Activated naive CD4-positive, alpha-beta T cell treated with anti-CD3 and anti-CD28 coated beads, Interleukin-2, amount 10 ng/mL, durations not matched to agents 7 days and 5 days (primary cell): ENCODE data around the gene YIPF1.

Source experiments
- CTCF ChIA-PET: fragments of 350-600 bp; sonication (Branson Sonifier 250); formaldehyde crosslinking; loops from one replicate; lab custom pipeline; 2021; ENCODE audit warnings: antibody characterized with exemption; lab: Charles Lee
- DNase-seq: peaks from one replicate; pipeline ENCODE4 v3.0.0-alpha.2; 2020
- H3K27ac Mint-ChIP-seq: one replicate; pipeline ENCODE4 v1.8.0; 2021; ENCODE audit warnings: mild to moderate bottlenecking, moderate library complexity, mixed read lengths
- H3K27me3 Mint-ChIP-seq: one replicate; pipeline ENCODE4 v1.8.0; 2021; ENCODE audit warnings: mild to moderate bottlenecking, mixed read lengths
- H3K36me3 Mint-ChIP-seq: one replicate; pipeline ENCODE4 v1.8.0; 2021; ENCODE audit warnings: mixed read lengths
- H3K4me1 Mint-ChIP-seq: one replicate; pipeline ENCODE4 v1.8.0; 2021; ENCODE audit warnings: mixed read lengths
- H3K4me3 Mint-ChIP-seq: one replicate; pipeline ENCODE4 v1.8.0; 2021; ENCODE audit warnings: mild to moderate bottlenecking, moderate library complexity, mixed read lengths
- H3K9me3 Mint-ChIP-seq: one replicate; pipeline ENCODE4 v1.8.0; 2021; ENCODE audit warnings: mixed read lengths

Gene YIPF1

DNA sequence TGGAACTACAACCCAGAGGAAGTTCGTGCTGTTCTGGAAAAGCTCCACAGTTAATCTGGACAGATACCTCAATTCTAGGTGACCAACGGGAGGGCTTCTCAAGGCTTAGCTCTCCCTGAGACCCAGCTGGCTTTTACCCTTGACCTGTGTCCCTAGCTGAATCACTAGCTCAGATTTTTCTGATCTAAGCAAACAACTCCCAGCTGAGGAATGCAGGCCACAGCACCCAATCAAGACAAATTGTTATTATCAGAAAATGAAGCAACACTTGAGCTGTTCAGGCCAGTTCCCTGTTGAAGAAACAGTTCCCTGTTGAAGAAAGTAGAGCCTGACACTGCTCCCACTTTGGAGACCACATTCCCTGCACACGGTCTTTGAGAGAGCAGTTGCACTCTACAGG is 20.3 kb upstream of the YIPF1 start:
- CTCF ChIA-PET = no interaction called here

GRCh38 chr1:53906121-53906520 is 16.5 kb upstream of the YIPF1 start:
- no peak for DNase-seq
- H3K4me3 Mint-ChIP-seq = no peak overlapping the region
- no peak overlapping the region for H3K27ac Mint-ChIP-seq
- CTCF ChIA-PET = no interaction called here
- peaks cover 4% of the 10 kb centered on the region for H3K4me1 Mint-ChIP-seq
- no peaks in the 10 kb centered on the region for H3K36me3 Mint-ChIP-seq
- H3K9me3 Mint-ChIP-seq = no peaks in the 10 kb centered on the region
- H3K27me3 Mint-ChIP-seq = no peaks in the 10 kb centered on the region

More for the DNA sequence above, 20.3 kb upstream of the YIPF1 start:
- no peak for DNase-seq
- no peaks in the 10 kb centered on the region for H3K9me3 Mint-ChIP-seq
- H3K4me3 Mint-ChIP-seq = no peak overlapping the region
- H3K27me3 Mint-ChIP-seq = no peaks in the 10 kb centered on the region
- peaks cover 6% of the 10 kb centered on the region for H3K36me3 Mint-ChIP-seq
- no peak overlapping the region for H3K27ac Mint-ChIP-seq
- H3K4me1 Mint-ChIP-seq = no peaks in the 10 kb centered on the region

- Mint-ChIP-seq H3K4me3 (no peak overlapping the region), H3K9me3 (no peaks in the 10 kb centered on the region), H3K4me1 (peaks cover 6% of the 10 kb centered on the region), H3K27ac (no peak overlapping the region), H3K27me3 (no peaks in the 10 kb centered on the region), H3K36me3 (no peaks in the 10 kb centered on the region)
- CTCF ChIA-PET = no interaction called here
- DNase-seq = no peak
Observed at GRCh38 chr1:53905509-53905908, 15.9 kb upstream of the YIPF1 start.

- Mint-ChIP-seq H3K4me3 (no peak overlapping the region), H3K4me1 (peaks cover 6% of the 10 kb centered on the region), H3K27ac (no peak overlapping the region), H3K9me3 (no peaks in the 10 kb centered on the region), H3K27me3 (no peaks in the 10 kb centered on the region), H3K36me3 (no peaks in the 10 kb centered on the region)
- DNase-seq = no peak
- CTCF ChIA-PET = no interaction called here
Observed at GRCh38 chr1:53902235-53903138, 12.9 kb upstream of the YIPF1 start.

GRCh38 chr1:53899708-53900107 is 10.1 kb upstream of the YIPF1 start:
- H3K36me3 Mint-ChIP-seq = no peaks in the 10 kb centered on the region
- no peaks in the 10 kb centered on the region for H3K9me3 Mint-ChIP-seq
- CTCF ChIA-PET = interaction anchor here (0.8 to 2.8 kb wide), 3 partner anchors 13 to 40 kb away, joined by 3 to 12 read pairs (median 3); no protein-coding TSS in a partner anchor
- H3K27ac Mint-ChIP-seq = no peak overlapping the region
- H3K27me3 Mint-ChIP-seq = peaks cover 11% of the 10 kb centered on the region
- DNase-seq = no peak
- peaks cover 6% of the 10 kb centered on the region for H3K4me1 Mint-ChIP-seq
- no peak overlapping the region for H3K4me3 Mint-ChIP-seq

DNA sequence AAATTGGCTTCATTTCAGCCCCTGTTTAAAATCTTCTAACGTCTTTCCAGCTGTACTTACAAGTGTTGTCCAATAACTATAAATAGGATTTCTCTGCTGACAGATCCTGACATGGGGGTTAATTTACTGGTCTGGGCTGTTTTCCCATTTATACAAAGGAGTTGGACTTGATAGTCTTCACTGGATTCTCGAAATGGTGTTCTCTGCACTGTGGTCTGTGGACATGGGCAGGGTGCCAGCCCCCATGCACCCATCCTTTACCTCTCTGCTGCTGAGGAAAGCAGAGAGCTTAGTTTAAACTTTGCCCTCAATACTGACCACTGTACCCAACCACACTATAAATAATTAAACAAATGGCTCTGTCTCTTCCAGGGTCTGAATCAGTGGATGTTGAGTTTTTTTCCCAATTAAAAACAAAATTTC is 9.6 kb upstream of the YIPF1 start:
- Mint-ChIP-seq H3K9me3 (no peaks in the 10 kb centered on the region), H3K27ac (no peak overlapping the region), H3K4me3 (no peak overlapping the region), H3K27me3 (peaks cover 11% of the 10 kb centered on the region), H3K4me1 (peaks cover 6% of the 10 kb centered on the region), H3K36me3 (no peaks in the 10 kb centered on the region)
- CTCF ChIA-PET = interaction anchor here (0.8 to 2.8 kb wide), 3 partner anchors 13 to 40 kb away, joined by 3 to 12 read pairs (median 3); no protein-coding TSS in a partner anchor
- DNase-seq = no peak

GRCh38 chr1:53896635-53897229 is 7.1 kb upstream of the YIPF1 start:
- Mint-ChIP-seq H3K36me3 (no peaks in the 10 kb centered on the region), H3K9me3 (no peaks in the 10 kb centered on the region)
- CTCF ChIA-PET = no interaction called here

DNA sequence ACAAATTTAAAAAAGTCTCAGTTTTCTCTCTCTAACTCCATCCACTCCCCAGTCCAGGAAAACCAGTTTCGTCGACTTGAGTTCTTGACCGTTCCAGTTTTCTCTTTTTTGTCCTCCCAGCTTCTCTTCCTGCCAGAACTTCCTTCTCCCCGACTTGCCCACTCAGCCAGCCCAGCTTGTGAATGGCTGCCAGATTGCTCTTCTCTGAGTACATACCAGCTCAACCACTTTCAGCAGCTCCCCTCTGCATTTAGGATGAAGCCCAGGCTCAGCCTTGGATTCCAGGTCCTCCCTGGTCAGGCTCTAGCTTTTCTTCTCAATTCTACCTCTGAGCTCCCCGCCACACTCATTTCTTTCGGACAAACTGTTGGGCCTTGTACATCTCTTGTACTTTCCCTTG is 5.8 kb upstream of the YIPF1 start:
- DNase-seq = no peak
- H3K27ac Mint-ChIP-seq = no peak overlapping the region
- no peaks in the 10 kb centered on the region for H3K36me3 Mint-ChIP-seq
- H3K4me1 Mint-ChIP-seq = peaks cover 4% of the 10 kb centered on the region
- CTCF ChIA-PET = no interaction called here
- H3K9me3 Mint-ChIP-seq = no peaks in the 10 kb centered on the region
- no peak overlapping the region for H3K4me3 Mint-ChIP-seq
- peaks cover 20% of the 10 kb centered on the region for H3K27me3 Mint-ChIP-seq

More at GRCh38 chr1:53896635-53897229, 7.1 kb upstream of the YIPF1 start:
- H3K27me3 Mint-ChIP-seq = peaks cover 20% of the 10 kb centered on the region
- peaks cover 6% of the 10 kb centered on the region for H3K4me1 Mint-ChIP-seq
- DNase-seq = no peak
- no peak overlapping the region for H3K27ac Mint-ChIP-seq
- no peak overlapping the region for H3K4me3 Mint-ChIP-seq

- no peak overlapping the region for H3K27ac Mint-ChIP-seq
Observed at GRCh38 chr1:53894644-53895043, 5.0 kb upstream of the YIPF1 start.

GRCh38 chr1:53893999-53894636 is 4.5 kb upstream of the YIPF1 start, which contains the start of gene DIO1:
Gene DIO1, plus strand, starts transcription at chr1:53894187. Its CDS starts 24 bp downstream, at chr1:53894211.
- H3K27ac Mint-ChIP-seq = no peak within 1 kb of the TSS
- H3K4me3 Mint-ChIP-seq = no peak within 1 kb of the TSS

More at GRCh38 chr1:53894644-53895043, 5.0 kb upstream of the YIPF1 start:
- no peak for DNase-seq
- peaks cover 20% of the 10 kb centered on the region for H3K27me3 Mint-ChIP-seq
- peaks cover 11% of the 10 kb centered on the region for H3K4me1 Mint-ChIP-seq
- H3K36me3 Mint-ChIP-seq = no peaks in the 10 kb centered on the region
- no peaks in the 10 kb centered on the region for H3K9me3 Mint-ChIP-seq
- CTCF ChIA-PET = no interaction called here
- H3K4me3 Mint-ChIP-seq = no peak overlapping the region

DNA sequence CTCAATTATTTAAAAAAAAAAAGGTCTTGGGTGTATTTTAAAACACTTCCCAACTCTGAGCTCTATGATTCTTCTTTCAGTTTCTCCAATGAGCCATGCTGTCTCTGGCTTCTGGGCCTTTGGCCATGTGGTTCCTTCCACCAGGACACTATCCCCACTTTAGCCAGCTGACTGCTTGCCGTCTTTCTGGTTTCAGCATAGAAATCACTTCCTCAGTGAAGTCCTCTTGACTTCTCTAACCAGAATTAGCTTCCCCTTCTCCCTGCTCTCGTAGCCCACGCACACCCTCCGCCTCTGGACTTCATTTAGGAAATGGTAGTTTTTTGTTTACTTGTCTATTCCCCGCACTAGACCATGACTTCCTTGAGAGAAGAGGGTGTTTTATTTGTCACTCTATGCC is 3.3 kb upstream of the YIPF1 start:
- no peak overlapping the region for H3K27ac Mint-ChIP-seq
- CTCF ChIA-PET = interaction anchor here (0.8 kb wide), 1 partner anchor 53 kb away, joined by 3 read pairs; the partner anchor contains the start of genes IFT25 and LRRC42
- H3K4me3 Mint-ChIP-seq = no peak overlapping the region
- DNase-seq = no peak
- peaks cover 20% of the 10 kb centered on the region for H3K27me3 Mint-ChIP-seq
- peaks cover 26% of the 10 kb centered on the region for H3K4me1 Mint-ChIP-seq
- no peaks in the 10 kb centered on the region for H3K9me3 Mint-ChIP-seq
- H3K36me3 Mint-ChIP-seq = peaks cover 4% of the 10 kb centered on the region

More at GRCh38 chr1:53893999-53894636, 4.5 kb upstream of the YIPF1 start, which contains the start of gene DIO1:
- no peaks in the 10 kb centered on the region for H3K36me3 Mint-ChIP-seq
- no peak for DNase-seq
- peaks cover 20% of the 10 kb centered on the region for H3K27me3 Mint-ChIP-seq
- CTCF ChIA-PET = no interaction called here
- peaks cover 14% of the 10 kb centered on the region for H3K4me1 Mint-ChIP-seq
- H3K9me3 Mint-ChIP-seq = no peaks in the 10 kb centered on the region

DNA sequence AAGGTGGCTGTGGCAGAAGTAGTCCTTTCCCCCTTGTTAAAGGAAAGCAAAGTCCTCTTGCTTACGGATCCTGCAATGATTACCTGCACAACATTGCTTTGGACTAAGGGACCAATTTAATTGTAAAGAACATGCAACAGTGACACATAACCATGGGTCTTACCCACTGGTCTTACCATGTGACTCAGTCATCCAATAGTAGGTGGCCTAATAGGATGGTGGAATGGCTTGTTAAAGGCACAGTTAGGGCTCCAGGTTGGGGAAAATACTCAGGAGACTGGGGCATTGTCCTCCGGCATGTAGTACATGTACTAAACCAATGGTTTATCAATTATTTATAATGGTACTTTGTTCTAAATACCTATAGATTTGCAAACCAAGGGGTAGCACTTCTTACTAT is 2.1 kb upstream of the YIPF1 start:
- Mint-ChIP-seq H3K4me3 (no peak overlapping the region), H3K4me1 (peaks cover 32% of the 10 kb centered on the region), H3K27me3 (peaks cover 20% of the 10 kb centered on the region), H3K36me3 (peaks cover 7% of the 10 kb centered on the region), H3K9me3 (no peaks in the 10 kb centered on the region), H3K27ac (no peak overlapping the region)
- DNase-seq = no peak
- CTCF ChIA-PET = no interaction called here

DNA sequence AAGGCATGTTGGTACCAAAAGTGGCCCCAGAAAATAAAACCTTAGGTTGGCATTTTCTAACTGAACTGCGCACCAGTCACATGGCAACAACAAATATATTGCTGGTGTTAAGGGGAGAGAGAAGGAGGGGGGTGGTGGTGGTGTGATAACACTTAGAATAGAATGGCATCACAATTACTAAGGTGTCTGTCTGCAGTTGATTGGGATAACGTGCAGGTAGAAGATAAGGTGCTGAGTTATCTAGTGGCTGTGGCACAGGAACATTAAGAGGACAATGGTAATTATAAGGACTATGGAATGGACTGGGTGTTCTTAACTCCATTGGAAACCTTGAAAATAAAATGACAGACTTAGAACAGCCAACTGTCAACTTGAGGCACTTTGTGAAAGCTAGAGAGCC is 1.4 kb upstream of the YIPF1 start:
- Mint-ChIP-seq H3K27ac (no peak overlapping the region), H3K9me3 (no peaks in the 10 kb centered on the region), H3K27me3 (peaks cover 17% of the 10 kb centered on the region), H3K4me1 (peaks cover 32% of the 10 kb centered on the region), H3K4me3 (peak overlapping the region; percentile 92), H3K36me3 (peaks cover 9% of the 10 kb centered on the region)
- no peak for DNase-seq
- CTCF ChIA-PET = no interaction called here

DNA sequence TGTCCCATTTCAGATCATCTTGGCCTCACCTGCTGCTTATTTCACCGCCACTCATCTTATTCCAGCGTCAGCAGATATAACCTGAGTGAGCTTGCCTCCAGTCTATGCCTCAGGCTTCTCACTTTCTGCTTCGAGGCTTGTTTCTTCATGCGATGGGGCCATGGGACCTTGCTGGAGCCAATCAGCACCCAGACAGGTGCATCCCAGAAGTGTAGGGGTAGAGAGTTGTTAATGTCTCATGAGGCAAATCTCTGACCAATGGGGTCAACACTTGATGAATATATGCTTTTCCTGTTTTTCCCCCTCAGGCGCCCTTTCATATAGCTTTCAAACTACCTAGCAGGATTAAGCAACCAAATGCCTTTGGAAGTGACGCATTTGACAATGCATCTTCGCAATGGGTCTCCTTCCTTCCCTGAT is 935 bp upstream of the YIPF1 start:
- peak overlapping the region; percentile 92 for H3K4me3 Mint-ChIP-seq

More for the DNA sequence above, 935 bp upstream of the YIPF1 start:
- Mint-ChIP-seq H3K9me3 (no peaks in the 10 kb centered on the region), H3K4me1 (peaks cover 32% of the 10 kb centered on the region), H3K27me3 (peaks cover 12% of the 10 kb centered on the region), H3K27ac (peak overlapping the region; percentile 93), H3K36me3 (peaks cover 9% of the 10 kb centered on the region)
- DNase-seq = no peak
- CTCF ChIA-PET = interaction anchor here (1.1 to 1.5 kb wide), 2 partner anchors 12 to 29 kb away, joined by 3 to 5 read pairs; no protein-coding TSS in a partner anchor
